ENCODE data around the gene MYOCOS. TPM values are rescaled to one million over a fixed set of nuclear protein-coding genes. Genes with fewer than 3 reads are reported as not detected.

Gene MYOCOS
- total and polyA plus RNA-seq, 12 donors: 0.06 TPM; not detected in 11

GRCh38 chr1:171635661-171636060 lies 13.6 kb downstream of the MYOCOS start:
- WGBS, 4 donors: 79 to 96% (median 84%) methylated on average over 1 to 2 of the region's 2 CpGs

GRCh38 chr1:171636141-171636540 lies 14.1 kb downstream of the MYOCOS start:
- Histone ChIP-seq H3K9me3 (replicated peaks in 1 of 3) (no peaks in the 10 kb centered on the region), H3K27me3 (no peaks in the 10 kb centered on the region), H3K36me3 (replicated peaks in 1 of 2) (no peaks in the 10 kb centered on the region), H3K4me1 (replicated peaks in 1 of 2) (no peaks in the 10 kb centered on the region), H3K4me3 (no peak overlapping the region), H3K27ac (no peak overlapping the region)
- no peak for TF ChIP-seq POLR2A (IDR thresholded peaks at IDR 0.05)
- no peak for TF ChIP-seq CTCF (IDR thresholded peaks at IDR 0.05)
- 68 to 83% (median 74%) methylated on average over 9 to 11 of the region's 11 CpGs for WGBS, 4 donors
- DNase-seq: no peak
- intact Hi-C loops (cut with DNase I): no loop called here

More at GRCh38 chr1:171635661-171636060, 13.6 kb downstream of the MYOCOS start:
- DNase-seq: no peak
- H3K36me3 ChIP-seq (replicated peaks in 1 of 2): no peaks in the 10 kb centered on the region
- intact Hi-C loops (cut with DNase I): no loop called here
- H3K27ac ChIP-seq: no peak overlapping the region
- TF ChIP-seq POLR2A (IDR thresholded peaks at IDR 0.05): no peak
- TF ChIP-seq CTCF (IDR thresholded peaks at IDR 0.05): no peak
- H3K27me3 ChIP-seq: no peaks in the 10 kb centered on the region
- H3K9me3 ChIP-seq (replicated peaks in 1 of 3): no peaks in the 10 kb centered on the region
- no peaks in the 10 kb centered on the region for H3K4me1 ChIP-seq (replicated peaks in 1 of 2)
- H3K4me3 ChIP-seq: no peak overlapping the region

- H3K9me3 ChIP-seq (replicated peaks in 1 of 3): no peaks in the 10 kb centered on the region
- intact Hi-C loops (cut with DNase I): no loop called here
- H3K4me1 ChIP-seq (replicated peaks in 1 of 2): no peaks in the 10 kb centered on the region
- no peaks in the 10 kb centered on the region for H3K27me3 ChIP-seq
- WGBS, 4 donors: 46 to 57% (median 53%) methylated on average over 4 of the region's 4 CpGs
- TF ChIP-seq POLR2A (IDR thresholded peaks at IDR 0.05) (no peak), CTCF (IDR thresholded peaks at IDR 0.05) (no peak)
- DNase-seq: peak in 1 of 7 donors; percentile 11
- no peak overlapping the region for H3K4me3 ChIP-seq
- peak overlapping the region in 2 of 5 donors; percentile 7 to 61 for H3K27ac ChIP-seq
- no peaks in the 10 kb centered on the region for H3K36me3 ChIP-seq (replicated peaks in 1 of 2)
Observed at GRCh38 chr1:171637928-171638576, 16.0 kb downstream of the MYOCOS start.

GRCh38 chr1:171640225-171640624 lies 18.2 kb downstream of the MYOCOS start:
- intact Hi-C loops (cut with DNase I): loop anchor here (5.0 to 10.0 kb wide), 3 partner anchors 75 to 345 kb away; no protein-coding TSS in a partner anchor
- Histone ChIP-seq H3K4me1 (replicated peaks in 1 of 2) (peaks cover 2 to 3% of the 10 kb centered on the region in 2 donors), H3K36me3 (replicated peaks in 1 of 2) (no peaks in the 10 kb centered on the region), H3K27me3 (no peaks in the 10 kb centered on the region), H3K9me3 (replicated peaks in 1 of 3) (no peaks in the 10 kb centered on the region), H3K4me3 (no peak overlapping the region), H3K27ac (no peak overlapping the region)
- no peak for DNase-seq
- TF ChIP-seq CTCF (IDR thresholded peaks at IDR 0.05) (no peak), POLR2A (IDR thresholded peaks at IDR 0.05) (no peak)
- 94 to 100% (median 99%) methylated on average over 1 of the region's 1 CpG for WGBS, 4 donors
